CD4-positive, alpha-beta T cell (primary cell): Measurements from ENCODE around the gene RUNX1. TPM values are rescaled to one million over a fixed set of nuclear protein-coding genes. Genes with fewer than 3 reads are reported as not detected.
"Not testable (repeated sequence)": the region's sequence is repeated elsewhere in the genome, so short reads cannot be mapped to it uniquely, and the experiment has no call there.

Experiments
- ATAC-seq: fragments of 200-7000 bp; cut with Tn5 transposase; one replicate; pipeline ENCODE4 v1.10.0; 2022; ENCODE audit warnings: mild to moderate bottlenecking; ENCODE audit not compliant: poor library complexity
- CTCF ChIA-PET: fragments of 350-600 bp; sonication (Branson Sonifier 250); formaldehyde crosslinking; loops from one replicate; lab custom pipeline; 2021; ENCODE audit warnings: antibody characterized with exemption, inconsistent platforms; lab: Charles Lee
- POLR2A ChIA-PET: fragments of 350-600 bp; sonication (Branson Sonifier 250); formaldehyde crosslinking; loops from one replicate; lab custom pipeline; 2021; ENCODE audit warnings: antibody characterized with exemption, inconsistent platforms; lab: Charles Lee
- DNase-seq, 14 experiments: peaks; one replicate each; pipeline ENCODE4 v3.0.0-alpha.2; 2013 to 2020; ENCODE audit warnings: mixed read lengths in 2 of 14
- H3K27ac ChIP-seq, 2 donors: one replicate each; pipeline versions ENCODE4 v1.5.1 to v1.7.0; 2013; ENCODE audit warnings: low read length in 2 of 2, low read depth in 1 of 2, mild to moderate bottlenecking in 1 of 2
- H3K27me3 ChIP-seq, 2 experiments: 1 replicate in 1 of 2; 2 replicates in 1 of 2; pipeline versions ENCODE4 v1.6.1 to v1.7.0; 2013; ENCODE audit warnings: low read length in 2 of 2, control low read depth in 1 of 2, mild to moderate bottlenecking in 1 of 2, moderate library complexity in 1 of 2; ENCODE audit not compliant: insufficient read depth in 2 of 2, control insufficient read depth in 1 of 2
- H3K36me3 ChIP-seq: one replicate; pipeline ENCODE4 v1.6.1; 2013; ENCODE audit warnings: low read length, control low read depth; ENCODE audit not compliant: insufficient read depth
- H3K4me1 ChIP-seq: one replicate; pipeline ENCODE4 v1.6.1; 2013; ENCODE audit warnings: low read length, control low read depth; ENCODE audit not compliant: insufficient read depth
- H3K4me3 ChIP-seq: one replicate; pipeline ENCODE4 v1.5.1; 2013; ENCODE audit warnings: mild to moderate bottlenecking, low read length, moderate library complexity
- H3K9me3 ChIP-seq, 2 experiments: 1 replicate in 1 of 2; 2 replicates in 1 of 2; pipeline versions ENCODE4 v1.6.1 to v1.7.0; 2013; ENCODE audit warnings: low read length in 2 of 2, mild to moderate bottlenecking in 2 of 2, control low read depth in 1 of 2, moderate library complexity in 1 of 2; ENCODE audit not compliant: control insufficient read depth in 1 of 2, insufficient read depth in 1 of 2
- H3K27ac Mint-ChIP-seq: one replicate; pipeline ENCODE4 v1.8.0; 2020; ENCODE audit warnings: mixed read lengths
- H3K27me3 Mint-ChIP-seq: one replicate; pipeline ENCODE4 v1.8.0; 2021; ENCODE audit warnings: mixed read lengths
- H3K36me3 Mint-ChIP-seq: one replicate; pipeline ENCODE4 v1.8.0; 2021; ENCODE audit warnings: low read depth, mixed read lengths
- H3K4me1 Mint-ChIP-seq: one replicate; pipeline ENCODE4 v1.8.0; 2021; ENCODE audit warnings: low read depth, mixed read lengths
- H3K4me3 Mint-ChIP-seq: one replicate; pipeline ENCODE4 v1.8.0; 2020; ENCODE audit warnings: mild to moderate bottlenecking, mixed read lengths
- H3K9me3 Mint-ChIP-seq: one replicate; pipeline ENCODE4 v1.8.0; 2020; ENCODE audit warnings: mixed read lengths
- CTCF ChIP-seq: fragments of 200-600 bp; IDR thresholded peaks from one replicate; pipeline ENCODE4 v1.8.0; 2022; ENCODE audit warnings: antibody characterized with exemption, mild to moderate bottlenecking
- intact Hi-C, 2 experiments: fragments of 100-400 bp; cut with DNase I in 1 of 2; cut with micrococcal nuclease in 1 of 2; formaldehyde crosslinking; loops; one replicate each; pipeline versions ENCODE4 v1.15.1 to v1.9.0; 2023 to 2025; cut with DNase I, micrococcal nuclease
- total RNA-seq, 174 experiments: library from RNA in 2 of 174; stranded (reverse) in 2 of 174; gene quantifications; one replicate each; pipeline ENCODE4 v1.2.3 and lab custom pipeline; 2021 to 2026

The RUNX1 gene
- total RNA-seq, 2 experiments from 2014 or later = 71.7 to 74.3 TPM

GRCh38 chr21:34994766-34995631 is 54.1 kb downstream of the RUNX1 start:
- DNase-seq (no peak), ATAC-seq (no peak)
- H3K4me3 Mint-ChIP-seq = no peak overlapping the region
- Histone ChIP-seq H3K4me1 (peaks cover 82% of the 10 kb centered on the region), H3K4me3 (no peak overlapping the region), H3K27me3 (no peaks in the 10 kb centered on the region), H3K9me3 (no peaks in the 10 kb centered on the region), H3K36me3 (peaks cover 32% of the 10 kb centered on the region), H3K27ac (no peak overlapping the region)
- intact Hi-C loops = loop anchor here in 1 of 2 experiments (5.0 kb wide), 1 partner anchor 32 kb away; no protein-coding TSS in a partner anchor
- ChIA-PET CTCF (interaction anchor here (0.6 to 0.9 kb wide), 2 partner anchors 26 to 85 kb away, joined by 3 read pairs; no protein-coding TSS in a partner anchor), POLR2A (interaction anchor here (1.0 kb wide), 1 partner anchor 21 kb away, joined by 3 read pairs; no protein-coding TSS in a partner anchor)
- peak overlapping the region; percentile 80 for H3K27ac Mint-ChIP-seq
- H3K27me3 Mint-ChIP-seq = no peaks in the 10 kb centered on the region
- peaks cover 68% of the 10 kb centered on the region for H3K4me1 Mint-ChIP-seq
- peaks cover 57% of the 10 kb centered on the region for H3K36me3 Mint-ChIP-seq
- H3K9me3 Mint-ChIP-seq = no peaks in the 10 kb centered on the region
- TF ChIP-seq CTCF = no peak

DNA sequence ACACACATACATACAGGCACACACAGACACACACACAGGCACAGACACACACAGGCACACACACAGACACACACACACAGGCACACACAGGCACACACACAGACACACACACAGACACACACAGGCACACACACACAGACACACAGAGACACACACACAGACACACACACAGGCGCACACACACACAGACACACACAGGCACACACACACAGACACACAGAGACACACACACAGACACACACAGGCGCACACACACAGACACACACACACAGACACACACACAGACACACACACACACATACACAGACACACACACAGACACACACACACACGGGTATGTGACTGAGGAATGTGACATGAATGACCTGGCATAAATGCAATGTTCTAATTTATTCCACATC is 55.6 kb downstream of the RUNX1 start:
- H3K27ac ChIP-seq, POLR2A ChIA-PET, H3K27ac Mint-ChIP-seq, ATAC-seq, H3K9me3 ChIP-seq, DNase-seq, H3K27me3 Mint-ChIP-seq, H3K4me3 ChIP-seq, H3K4me3 Mint-ChIP-seq, CTCF ChIA-PET, H3K27me3 ChIP-seq, H3K9me3 Mint-ChIP-seq: not testable (repeated sequence)
- Mint-ChIP-seq H3K36me3 (peaks cover 46% of the 10 kb centered on the region), H3K4me1 (peaks cover 68% of the 10 kb centered on the region)
- Histone ChIP-seq H3K4me1 (peaks cover 83% of the 10 kb centered on the region), H3K36me3 (peaks cover 23% of the 10 kb centered on the region)
- intact Hi-C loops = loop anchor here in 1 of 2 experiments (5.0 kb wide), 1 partner anchor 34 kb away; no protein-coding TSS in a partner anchor

- TF ChIP-seq CTCF = no peak
- ATAC-seq (no peak), DNase-seq (no peak)
- Histone ChIP-seq H3K9me3 (no peaks in the 10 kb centered on the region), H3K27ac (no peak overlapping the region), H3K4me3 (no peak overlapping the region), H3K36me3 (peaks cover 23% of the 10 kb centered on the region), H3K27me3 (no peaks in the 10 kb centered on the region), H3K4me1 (peaks cover 83% of the 10 kb centered on the region)
- Mint-ChIP-seq H3K4me3 (no peak overlapping the region), H3K4me1 (peaks cover 68% of the 10 kb centered on the region), H3K27me3 (no peaks in the 10 kb centered on the region), H3K27ac (no peak overlapping the region), H3K9me3 (no peaks in the 10 kb centered on the region), H3K36me3 (peaks cover 40% of the 10 kb centered on the region)
- intact Hi-C loops = loop anchor here in 1 of 2 experiments (5.0 kb wide), 1 partner anchor 34 kb away; no protein-coding TSS in a partner anchor
- CTCF ChIA-PET = no interaction called here
- POLR2A ChIA-PET = no interaction called here
Measured at GRCh38 chr21:34992736-34993398, 56.2 kb downstream of the RUNX1 start.
